Endothelial cell of umbilical vein (primary cell): Measurements from ENCODE around the gene ANKRD27. TPM values are rescaled to one million over a fixed set of nuclear protein-coding genes. Genes with fewer than 3 reads are reported as not detected.

ENCODE experiments used
- BruUV-seq: library from RNA; stranded (reverse); fragments of 400-500 nt; replicated peaks from 2 replicates; lab custom pipeline; 2021; lab: Mats Ljungman, UMichigan
- CTCF ChIA-PET: fragments of 300-600, 350-600 bp; sonication (Branson Sonifier 250); formaldehyde crosslinking; loops from one replicate; lab custom pipeline; 2021; ENCODE audit warnings: antibody characterized with exemption, inconsistent platforms; lab: Charles Lee
- POLR2A ChIA-PET: fragments of 300-600, 350-600 bp; sonication (Branson Sonifier 250); formaldehyde crosslinking; loops from one replicate; lab custom pipeline; 2021; ENCODE audit warnings: antibody characterized with exemption, inconsistent platforms; lab: Charles Lee
- DNase-seq: peaks from one replicate; pipeline ENCODE4 v3.0.0-alpha.2; 2011; ENCODE audit warnings: low read depth, low spot score
- FAIRE-seq: peaks from 2 replicates; lab custom pipeline; 2011; peaks lifted over from hg19 to GRCh38; lab: Jason Lieb, UNC
- H2AFZ ChIP-seq: 2 replicates; pipeline ENCODE4 v1.6.0; 2012; ENCODE audit warnings: low read depth, low read length, control low read depth, inconsistent platforms
- H3K27ac ChIP-seq: 2 replicates; pipeline ENCODE4 v1.5.1; 2011; ENCODE audit warnings: low read depth, mild to moderate bottlenecking, control low read depth, low read length, moderate library complexity; ENCODE audit not compliant: insufficient read depth
- H3K27me3 ChIP-seq, 2 experiments: 2 replicates each; pipeline versions ENCODE4 v1.6.0 to v1.6.1; 2011; ENCODE audit warnings: low read length in 2 of 2, mixed read lengths in 1 of 2; ENCODE audit not compliant: control insufficient read depth in 2 of 2, insufficient read depth in 2 of 2
- H3K36me3 ChIP-seq, 2 experiments: 2 replicates in 1 of 2; 3 replicates in 1 of 2; pipeline ENCODE4 v1.5.1; 2011; ENCODE audit warnings: low read length in 2 of 2, mild to moderate bottlenecking in 1 of 2, moderate library complexity in 1 of 2; ENCODE audit not compliant: control insufficient read depth in 2 of 2, insufficient read depth in 2 of 2; ENCODE audit errors: extremely low read depth in 1 of 2
- H3K4me1 ChIP-seq: 3 replicates; pipeline ENCODE4 v1.5.1; 2011; ENCODE audit warnings: mild to moderate bottlenecking, low read length; ENCODE audit not compliant: control insufficient read depth, insufficient read depth; ENCODE audit errors: extremely low read depth
- H3K4me2 ChIP-seq: 2 replicates; pipeline ENCODE4 v1.6.1; 2011; ENCODE audit warnings: low read length, control low read depth, mixed read lengths; ENCODE audit not compliant: insufficient read depth
- H3K4me3 ChIP-seq, 3 experiments: fragments of 200-600 bp in 1 of 3; sonication (generic), shearing (Covaris generic) in 1 of 3; replicated peaks in 1 of 3; 2 replicates each; pipeline ENCODE4 v1.5.1; 2011 to 2016; ENCODE audit warnings: control low read depth in 3 of 3, low read length in 3 of 3, mild to moderate bottlenecking in 2 of 3, inconsistent platforms in 1 of 3, low read depth in 1 of 3, moderate library complexity in 1 of 3; ENCODE audit not compliant: insufficient read depth in 1 of 3
- H3K79me2 ChIP-seq: 2 replicates; pipeline ENCODE4 v1.6.0; 2012; ENCODE audit warnings: low read length, inconsistent platforms; ENCODE audit not compliant: control insufficient read depth, insufficient read depth
- H3K9ac ChIP-seq: replicated peaks from 2 replicates; pipeline ENCODE3; 2011; ENCODE audit warnings: low read length, control low read depth; ENCODE audit not compliant: insufficient read depth; ENCODE audit errors: extremely low read depth
- H3K9me1 ChIP-seq: replicated peaks from 3 replicates; pipeline ENCODE4 v1.6.0; 2011; ENCODE audit warnings: mild to moderate bottlenecking, low read length; ENCODE audit not compliant: control insufficient read depth, insufficient read depth; ENCODE audit errors: extremely low read depth
- H3K9me3 ChIP-seq: replicated peaks from 2 replicates; pipeline ENCODE4 v1.5.1; 2012; ENCODE audit warnings: low read length, inconsistent platforms; ENCODE audit not compliant: control insufficient read depth, insufficient read depth
- H4K20me1 ChIP-seq: replicated peaks from 2 replicates; pipeline ENCODE3; 2011; ENCODE audit warnings: mild to moderate bottlenecking, low read length; ENCODE audit not compliant: control insufficient read depth, insufficient read depth; ENCODE audit errors: extremely low read depth
- MYC ChIP-seq: IDR thresholded peaks from one replicate; pipeline ENCODE4 v1.6.1; 2011; ENCODE audit warnings: mild to moderate bottlenecking, low read depth, low read length
- POLR2AphosphoS5 ChIP-seq: IDR thresholded peaks from 2 replicates; pipeline ENCODE4 v1.6.1; 2012; ENCODE audit warnings: low read depth, mild to moderate bottlenecking, control low read depth, low read length, moderate library complexity; ENCODE audit not compliant: insufficient read depth
- dilution Hi-C: fragments of 300-500 bp; cut with MboI; formaldehyde crosslinking; loops from one replicate; pipeline ENCODE4 v1.15.0; 2019; ENCODE audit warnings: low sequenced_read_pairs; ENCODE audit not compliant: extremely low pct_ligation_motif_present
- intact Hi-C: fragments of 100-400 bp; cut with micrococcal nuclease; formaldehyde crosslinking; loops from one replicate; pipeline ENCODE4 v1.10.0; 2022
- polyA plus RNA-seq, 4 experiments: library from polyadenylated mRNA; depleted of rRNA in 3 of 4; stranded (reverse) in 3 of 4; unstranded in 1 of 4; fragments of >200 nt; gene quantifications; 2 replicates each; pipeline versions ENCODE4 v1.2.1 to v1.2.3, GENCODE V29; 2011 to 2012; ENCODE audit warnings: missing spikeins in 1 of 4
- total RNA-seq: library from RNA; stranded (reverse); gene quantifications from 2 replicates; pipeline ENCODE4 v1.2.3, GENCODE V29; 2021
- TF ChIP-seq, protein P1 (sequence below): IDR thresholded peaks from 2 replicates; pipeline ENCODE4 v1.6.1; 2011; ENCODE audit not compliant: insufficient read depth, insufficient read length

The ANKRD27 gene
- total and polyA plus RNA-seq, 2 donors (not counting 3 experiments of a cell fraction or from before 2014, with no cell fraction given), result 18.3 to 37.4 TPM

- H3K36me3 ChIP-seq, result no peaks in the 10 kb centered on the region
- ChIA-PET POLR2A (no interaction called here), CTCF (interaction anchor here (0.9 to 1.3 kb wide), 2 partner anchors 284 to 334 kb away, joined by 3 read pairs; no protein-coding TSS in a partner anchor)
- H3K4me3 ChIP-seq, result no peak overlapping the region
- no peaks in the 10 kb centered on the region for H4K20me1 ChIP-seq
- no peak overlapping the region for H3K4me2 ChIP-seq
- no peak for TF ChIP-seq POLR2AphosphoS5
- DNase-seq (no peak), FAIRE-seq (no peak)
- no TSS peak for BruUV-seq
- intact Hi-C loops (no loop called here), dilution Hi-C loops (no loop called here)
- H3K27me3 ChIP-seq, result no peaks in the 10 kb centered on the region
- H2AFZ ChIP-seq, result no peak overlapping the region
- H3K9me1 ChIP-seq, result no peaks in the 10 kb centered on the region
- H3K9me3 ChIP-seq, result no peaks in the 10 kb centered on the region
- H3K79me2 ChIP-seq, result no peaks in the 10 kb centered on the region
- no peak overlapping the region for H3K27ac ChIP-seq
- H3K9ac ChIP-seq, result no peak overlapping the region
- H3K4me1 ChIP-seq, result no peaks in the 10 kb centered on the region
Observed at GRCh38 chr19:32558607-32559228, 116.3 kb downstream of the ANKRD27 start.

DNA sequence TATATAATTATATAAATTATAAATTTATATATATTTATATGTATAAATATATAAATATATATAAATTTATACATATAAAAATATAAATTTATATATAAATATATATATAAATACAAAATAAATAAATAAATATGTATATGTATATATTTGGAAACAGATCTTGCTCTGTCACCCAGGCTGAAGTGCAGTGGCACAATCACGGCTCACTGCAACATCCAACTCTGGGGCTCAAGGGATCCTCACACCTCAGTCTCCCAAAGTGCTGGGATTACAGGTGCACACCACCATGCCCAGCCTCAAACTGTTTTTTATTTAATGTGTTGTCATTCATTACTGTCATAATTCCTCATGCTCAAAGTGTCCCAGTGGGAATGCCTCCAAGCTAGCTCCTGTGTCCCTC is 119.2 kb downstream of the ANKRD27 start:
- dilution Hi-C loops, result no loop called here
- POLR2A ChIA-PET, result no interaction called here

More for the DNA sequence above, 119.2 kb downstream of the ANKRD27 start:
- BruUV-seq, result no TSS peak
- H2AFZ ChIP-seq, result no peak overlapping the region
- no peaks in the 10 kb centered on the region for H3K4me1 ChIP-seq
- H3K9ac ChIP-seq, result no peak overlapping the region
- intact Hi-C loops, result no loop called here
- no peaks in the 10 kb centered on the region for H3K9me3 ChIP-seq
- no peaks in the 10 kb centered on the region for H4K20me1 ChIP-seq
- H3K4me2 ChIP-seq, result no peak overlapping the region
- no peaks in the 10 kb centered on the region for H3K27me3 ChIP-seq
- CTCF ChIA-PET, result no interaction called here
- FAIRE-seq (no peak), DNase-seq (no peak)
- H3K9me1 ChIP-seq, result no peaks in the 10 kb centered on the region
- no peak overlapping the region for H3K4me3 ChIP-seq
- H3K27ac ChIP-seq, result no peak overlapping the region
- TF ChIP-seq, protein P1, sequence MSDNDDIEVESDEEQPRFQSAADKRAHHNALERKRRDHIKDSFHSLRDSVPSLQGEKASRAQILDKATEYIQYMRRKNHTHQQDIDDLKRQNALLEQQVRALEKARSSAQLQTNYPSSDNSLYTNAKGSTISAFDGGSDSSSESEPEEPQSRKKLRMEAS, result no peak
- TF ChIP-seq MYC, result no peak
- H3K36me3 ChIP-seq, result no peaks in the 10 kb centered on the region
- no peaks in the 10 kb centered on the region for H3K79me2 ChIP-seq
